GM21529 (cell line): ENCODE results near the gene FAM53B.
"Not testable (repeated sequence)": the region's sequence is repeated elsewhere in the genome, so short reads cannot be mapped to it uniquely, and the experiment has no call there.

Source experiments
- ATAC-seq: cut with Tn5 transposase; IDR thresholded peaks from one replicate; pipeline ENCODE4 v1.9.1; 2021; ENCODE audit not compliant: unreplicated experiment

FAM53B gene

GRCh38 chr10:124618470-124619073, 125.6 kb downstream of the FAM53B start:
- no peak for ATAC-seq

DNA sequence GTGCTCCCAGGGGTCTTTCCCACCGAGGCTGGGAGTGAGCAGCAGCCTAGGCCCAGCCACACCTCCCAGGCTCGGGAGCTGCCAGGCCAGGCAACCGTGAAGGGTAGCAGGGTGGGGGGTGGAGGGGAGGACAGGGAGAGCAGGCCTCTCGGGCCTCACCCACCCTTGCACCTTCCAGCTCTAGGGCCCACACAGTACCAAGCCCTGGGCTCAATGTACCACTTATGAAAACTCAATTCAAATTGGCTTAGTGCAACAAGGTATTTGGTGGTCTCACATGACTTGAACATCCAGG, 127.4 kb downstream of the FAM53B start:
- no peak for ATAC-seq

GRCh38 chr10:124616040-124616835, 127.9 kb downstream of the FAM53B start:
- ATAC-seq: no peak

DNA sequence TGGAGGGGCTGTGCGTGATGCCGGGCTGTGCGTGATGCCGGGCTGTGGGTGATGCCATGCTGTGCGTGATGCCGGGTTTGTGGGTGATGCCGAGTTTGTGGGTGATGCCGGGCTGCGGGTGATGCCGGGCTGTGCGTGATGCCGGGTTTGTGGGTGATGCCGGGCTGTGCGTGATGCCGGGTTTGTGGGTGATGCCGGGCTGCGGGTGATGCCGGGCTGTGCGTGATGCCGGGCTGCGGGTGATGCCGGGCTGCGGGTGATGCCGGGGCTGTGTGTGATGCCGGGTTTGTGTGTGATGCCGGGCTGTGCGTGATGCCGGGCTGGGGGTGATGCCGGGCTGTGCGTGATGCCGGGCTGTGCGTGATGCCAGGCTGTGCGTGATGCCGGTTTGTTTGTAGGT, 128.9 kb downstream of the FAM53B start:
- no peak for ATAC-seq

DNA sequence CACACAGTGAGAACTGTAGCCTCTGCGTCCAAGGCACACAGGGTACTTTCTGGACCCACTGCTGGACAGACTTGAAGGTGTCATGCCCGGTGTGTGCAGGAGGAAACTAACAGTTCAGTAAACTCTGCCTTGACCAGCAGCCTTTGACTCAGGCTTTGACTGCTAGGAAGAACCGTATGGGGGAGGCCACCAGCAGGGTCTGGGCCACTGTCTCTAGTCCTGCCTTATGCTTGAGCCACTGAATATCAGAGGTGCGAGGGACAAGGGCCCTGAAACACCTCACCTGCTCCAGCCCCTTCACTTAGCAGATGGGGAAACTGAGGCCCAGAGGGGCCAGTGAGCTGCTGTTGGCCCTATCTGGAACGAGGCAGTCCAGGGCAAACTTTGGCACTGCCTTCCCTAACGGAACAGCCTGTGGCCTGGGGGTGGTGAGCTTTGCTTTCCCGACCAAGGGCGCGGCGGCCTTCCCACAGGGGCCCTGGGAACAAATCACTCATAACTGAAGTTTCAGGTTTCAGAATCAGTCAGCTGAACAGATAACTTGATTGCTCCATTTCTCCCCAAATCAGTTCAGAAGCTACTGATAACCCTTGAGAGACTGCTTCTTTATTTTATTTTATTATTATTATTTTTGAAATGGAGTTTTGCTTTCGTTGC, 130.0 kb downstream of the FAM53B start:
- peak; percentile 65 for ATAC-seq

GRCh38 chr10:124612611-124613498, 131.3 kb downstream of the FAM53B start:
- ATAC-seq: no peak

GRCh38 chr10:124611738-124612137, 132.4 kb downstream of the FAM53B start:
- no peak for ATAC-seq

DNA sequence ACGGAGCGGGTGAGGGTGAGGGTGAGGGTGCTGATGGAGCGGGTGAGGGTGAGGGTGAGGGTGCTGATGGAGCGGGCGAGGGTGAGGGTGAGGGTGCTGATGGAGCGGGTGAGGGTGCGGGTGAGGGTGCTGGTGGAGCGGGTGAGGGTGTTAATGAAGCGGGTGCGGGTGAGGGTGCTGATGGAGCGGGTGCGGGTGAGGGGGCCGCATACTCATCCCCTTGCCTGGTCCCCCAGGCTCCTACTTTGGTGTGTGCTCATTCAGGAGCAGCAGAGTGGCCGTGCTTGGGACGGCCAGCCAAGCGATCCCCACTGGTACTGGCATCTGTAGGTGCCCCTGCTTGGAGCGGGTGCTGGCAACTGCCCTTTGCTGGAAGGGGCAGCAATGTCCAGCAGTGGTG, 133.3 kb downstream of the FAM53B start:
- not testable (repeated sequence) for ATAC-seq

GRCh38 chr10:124610186-124610585, 134.0 kb downstream of the FAM53B start:
- ATAC-seq: not testable (repeated sequence)

GRCh38 chr10:124609698-124610097, 134.5 kb downstream of the FAM53B start:
- no peak for ATAC-seq

DNA sequence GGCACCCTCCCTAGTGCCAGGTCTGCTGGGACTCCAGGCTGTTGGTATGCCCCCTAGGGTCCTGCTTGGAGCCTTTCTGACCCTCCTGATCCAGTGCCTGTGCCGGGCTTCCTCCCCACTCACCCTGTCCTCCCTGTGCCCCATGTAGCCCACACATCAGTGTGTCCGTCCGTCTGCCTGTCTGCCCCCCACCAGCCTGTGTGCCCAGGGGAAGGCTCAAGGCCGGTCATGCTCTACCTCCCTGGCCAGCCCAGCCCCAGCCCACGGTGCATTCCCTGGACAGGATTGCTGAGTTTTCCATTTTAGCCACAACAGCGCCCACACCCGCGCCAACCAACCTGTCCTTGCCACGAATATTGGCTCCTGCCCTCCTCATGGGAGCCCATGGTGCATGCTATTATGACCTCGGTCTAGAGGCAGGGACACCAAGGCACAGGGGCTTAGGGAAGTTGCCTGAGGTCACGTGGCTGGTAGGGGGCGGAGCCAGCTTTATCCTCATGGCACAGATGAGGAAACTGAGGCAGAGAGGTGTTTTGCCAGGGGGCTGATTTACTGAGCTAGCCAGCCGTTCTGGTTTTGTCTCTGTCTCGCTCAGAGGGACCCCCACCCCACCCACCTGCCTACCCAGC, 136.0 kb downstream of the FAM53B start:
- no peak for ATAC-seq

GRCh38 chr10:124607693-124608092, 136.5 kb downstream of the FAM53B start:
- no peak for ATAC-seq

- ATAC-seq: no peak
Measured at GRCh38 chr10:124606822-124607221, 137.4 kb downstream of the FAM53B start.

GRCh38 chr10:124605856-124606812, 138.0 kb downstream of the FAM53B start:
- ATAC-seq: no peak

GRCh38 chr10:124605481-124605855, 138.7 kb downstream of the FAM53B start:
- no peak for ATAC-seq

- no peak for ATAC-seq
Measured at GRCh38 chr10:124605001-124605370, 139.2 kb downstream of the FAM53B start.

GRCh38 chr10:124604214-124605000, 139.8 kb downstream of the FAM53B start:
- ATAC-seq: no peak

DNA sequence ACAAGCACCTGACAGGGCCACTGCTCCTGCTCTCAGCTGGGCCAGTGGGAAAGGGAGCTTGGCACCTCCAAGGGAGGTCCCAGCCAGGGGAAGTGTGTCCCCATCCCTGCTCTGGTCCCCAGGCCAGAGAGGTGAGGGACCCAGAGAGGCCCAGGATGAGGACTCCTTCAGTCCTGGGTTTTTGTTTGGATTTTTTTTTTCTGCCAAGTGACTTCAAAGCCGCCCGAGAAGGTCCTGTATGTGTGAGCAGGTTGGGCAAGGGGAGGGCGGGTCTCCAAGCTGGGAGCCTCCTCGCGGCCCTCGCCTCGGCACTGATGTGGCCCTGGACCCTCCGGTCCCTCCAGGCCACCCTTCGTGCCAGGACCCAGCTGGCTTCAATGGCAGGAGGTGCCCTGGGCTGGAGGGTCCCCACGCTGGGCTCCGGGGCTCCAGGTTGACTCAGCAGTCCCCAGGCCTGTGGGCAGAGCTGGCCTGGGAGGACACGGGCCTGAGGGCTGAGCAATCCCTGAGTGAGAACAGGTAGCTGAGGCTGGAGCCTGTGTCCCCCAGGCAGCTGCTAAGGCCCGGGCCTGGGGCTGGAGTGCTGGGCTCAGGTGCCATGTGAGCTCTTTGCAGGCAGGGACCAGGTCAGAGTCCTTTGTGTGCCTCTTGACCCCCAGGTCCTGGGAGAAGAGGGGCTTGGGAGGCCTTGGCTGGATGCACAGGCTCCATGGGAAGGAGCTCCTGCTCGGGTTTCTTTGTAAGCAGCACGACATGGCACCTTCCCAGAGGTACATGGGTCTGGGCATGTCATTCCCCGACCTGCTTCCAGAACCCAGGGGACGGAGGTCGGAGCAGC, 140.6 kb downstream of the FAM53B start:
- ATAC-seq: no peak
